ENCODE measurements around the gene MICAL2. TPM values are rescaled to one million over a fixed set of nuclear protein-coding genes. Genes with fewer than 3 reads are reported as not detected.

MICAL2 gene
- total and polyA plus RNA-seq, 2 donors (not counting 1 experiment from before 2014, with no cell fraction given): 0.32 to 0.40 TPM

GRCh38 chr11:12245091-12245490 lies 134.7 kb downstream of the MICAL2 start:
- H3K4me1 Mint-ChIP-seq: no peaks in the 10 kb centered on the region
- POLR2A ChIA-PET: no interaction called here
- intact Hi-C loops (cut with micrococcal nuclease): no loop called here
- ATAC-seq (ENCODE audit: low read depth) (no peak), DNase-seq (no peak)
- H3K4me3 Mint-ChIP-seq: no peak overlapping the region
- no peaks in the 10 kb centered on the region for H3K36me3 ChIP-seq (replicated peaks in 1 of 2; ENCODE audit: control extremely low read depth in 1 of 2, control insufficient read depth in 1 of 2, extremely low read depth in 1 of 2, insufficient read depth in 2 of 2, low read length in 1 of 2)
- CTCF ChIA-PET: interaction anchor here (2.1 kb wide), 1 partner anchor 8 kb away, joined by 8 read pairs; no protein-coding TSS in a partner anchor
- H2AFZ ChIP-seq (ENCODE audit: insufficient read depth, low read depth, low read length, poor library complexity, severe bottlenecking): no peak overlapping the region
- no peak overlapping the region for H3K4me3 ChIP-seq (ENCODE audit: control extremely low read depth in 1 of 5, extremely low read depth in 1 of 5, insufficient read depth in 1 of 5, low read depth in 2 of 5, low read length in 4 of 5)
- no peak overlapping the region for H3K9ac ChIP-seq (ENCODE audit: low read length)
- no peak overlapping the region for H3K27ac ChIP-seq (ENCODE audit: low read length in 2 of 2)
- H3K27ac Mint-ChIP-seq: no peak overlapping the region
- H3K9me3 Mint-ChIP-seq (ENCODE audit: insufficient read depth): no peaks in the 10 kb centered on the region
- no peaks in the 10 kb centered on the region for H3K4me1 ChIP-seq (ENCODE audit: control insufficient read depth in 2 of 2, insufficient read depth in 2 of 2, low read length in 2 of 2)
- no peaks in the 10 kb centered on the region for H3K9me3 ChIP-seq (ENCODE audit: control extremely low read depth in 1 of 3, control insufficient read depth in 2 of 3, insufficient read depth in 1 of 3, low read length in 2 of 3)
- H3K79me2 ChIP-seq (ENCODE audit: control insufficient read depth, insufficient read depth, low read length): no peaks in the 10 kb centered on the region
- TF ChIP-seq EZH2 (IDR thresholded peaks at IDR 0.05; ENCODE audit: borderline replicate concordance, insufficient read depth, low read depth, low read length, poor library complexity, severe bottlenecking) (no peak), CTCF (IDR thresholded peaks at IDR 0.05) (no peak)
- H3K27me3 Mint-ChIP-seq: peaks cover 20% of the 10 kb centered on the region
- no peaks in the 10 kb centered on the region for H4K20me1 ChIP-seq (ENCODE audit: control insufficient read depth, insufficient read depth, low read length, poor library complexity, severe bottlenecking)
- no peaks in the 10 kb centered on the region for H3K27me3 ChIP-seq (replicated peaks in 1 of 4; ENCODE audit: control extremely low read depth in 1 of 4, control insufficient read depth in 3 of 4, insufficient read depth in 4 of 4, low read length in 3 of 4)
- H3K4me2 ChIP-seq (replicated peaks; ENCODE audit: low read depth, low read length, poor library complexity, severe bottlenecking): no peak overlapping the region
- 90% methylated on average over 5 of the region's 6 CpGs for WGBS (ENCODE audit: insufficient coverage)

GRCh38 chr11:12245549-12246016 lies 135.2 kb downstream of the MICAL2 start:
- Histone ChIP-seq H3K79me2 (ENCODE audit: control insufficient read depth, insufficient read depth, low read length) (no peaks in the 10 kb centered on the region), H3K4me1 (ENCODE audit: control insufficient read depth in 2 of 2, insufficient read depth in 2 of 2, low read length in 2 of 2) (no peaks in the 10 kb centered on the region), H3K9ac (ENCODE audit: low read length) (no peak overlapping the region), H3K36me3 (replicated peaks in 1 of 2; ENCODE audit: control extremely low read depth in 1 of 2, control insufficient read depth in 1 of 2, extremely low read depth in 1 of 2, insufficient read depth in 2 of 2, low read length in 1 of 2) (no peaks in the 10 kb centered on the region), H2AFZ (ENCODE audit: insufficient read depth, low read depth, low read length, poor library complexity, severe bottlenecking) (no peak overlapping the region), H3K27me3 (replicated peaks in 1 of 4; ENCODE audit: control extremely low read depth in 1 of 4, control insufficient read depth in 3 of 4, insufficient read depth in 4 of 4, low read length in 3 of 4) (no peaks in the 10 kb centered on the region), H3K4me3 (ENCODE audit: control extremely low read depth in 1 of 5, extremely low read depth in 1 of 5, insufficient read depth in 1 of 5, low read depth in 2 of 5, low read length in 4 of 5) (no peak overlapping the region), H3K27ac (ENCODE audit: low read length in 2 of 2) (no peak overlapping the region), H4K20me1 (ENCODE audit: control insufficient read depth, insufficient read depth, low read length, poor library complexity, severe bottlenecking) (no peaks in the 10 kb centered on the region), H3K9me3 (ENCODE audit: control extremely low read depth in 1 of 3, control insufficient read depth in 2 of 3, insufficient read depth in 1 of 3, low read length in 2 of 3) (no peaks in the 10 kb centered on the region), H3K4me2 (replicated peaks; ENCODE audit: low read depth, low read length, poor library complexity, severe bottlenecking) (no peak overlapping the region)
- TF ChIP-seq EZH2 (IDR thresholded peaks at IDR 0.05; ENCODE audit: borderline replicate concordance, insufficient read depth, low read depth, low read length, poor library complexity, severe bottlenecking) (no peak), CTCF (IDR thresholded peaks at IDR 0.05) (no peak)
- no peak for ATAC-seq (ENCODE audit: low read depth)
- intact Hi-C loops (cut with micrococcal nuclease): no loop called here
- H3K27ac Mint-ChIP-seq: no peak overlapping the region
- WGBS (ENCODE audit: insufficient coverage): 82% methylated on average over 3 of the region's 3 CpGs
- H3K9me3 Mint-ChIP-seq (ENCODE audit: insufficient read depth): no peaks in the 10 kb centered on the region
- CTCF ChIA-PET: interaction anchor here (2.1 kb wide), 1 partner anchor 9 kb away, joined by 8 read pairs; no protein-coding TSS in a partner anchor
- H3K4me3 Mint-ChIP-seq: no peak overlapping the region
- H3K4me1 Mint-ChIP-seq: no peaks in the 10 kb centered on the region
- POLR2A ChIA-PET: no interaction called here
- peaks cover 20% of the 10 kb centered on the region for H3K27me3 Mint-ChIP-seq
- DNase-seq: no peak

All from B cell (primary cell).